Measurements from ENCODE around the gene THAP12. TPM values are rescaled to one million over a fixed set of nuclear protein-coding genes. Genes with fewer than 3 reads are reported as not detected.
A peak's percentile ranks its signal among the peaks of the same experiment; 100 is the strongest.

Gene THAP12
- total RNA-seq, 1 donor from 2014 or later = 52.8 TPM

DNA sequence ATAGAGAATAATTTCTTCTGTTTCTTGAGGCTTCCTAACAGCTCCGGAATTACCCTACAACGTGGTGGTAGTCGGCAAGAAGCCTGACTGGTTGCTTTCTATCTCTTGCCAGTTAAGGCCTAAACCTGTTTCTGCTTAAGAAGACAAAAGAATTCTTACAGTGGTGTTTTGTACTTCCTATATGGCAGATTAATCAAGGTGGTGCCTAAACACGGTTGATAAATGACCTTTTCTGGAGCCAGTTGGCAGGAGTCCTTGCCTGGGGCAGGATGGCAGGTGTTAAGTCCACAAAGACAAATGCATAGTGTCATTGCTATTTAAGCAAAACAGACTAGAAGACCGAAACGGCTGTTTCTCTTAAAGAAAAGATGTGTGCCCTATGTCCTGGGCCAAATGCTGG, 10.1 kb upstream of the THAP12 start:
- Mint-ChIP-seq H3K27me3 (peaks cover 11% of the 10 kb centered on the region), H3K36me3 (no peaks in the 10 kb centered on the region), H3K4me3 (peak overlapping the region; percentile 34), H3K27ac (peak overlapping the region; percentile 71), H3K9me3 (no peaks in the 10 kb centered on the region), H3K4me1 (ENCODE audit: unreplicated experiment) (peaks cover 9% of the 10 kb centered on the region)
- no peak for DNase-seq (ENCODE audit: extremely low spot score, unreplicated experiment)
- TF ChIP-seq, protein P1, sequence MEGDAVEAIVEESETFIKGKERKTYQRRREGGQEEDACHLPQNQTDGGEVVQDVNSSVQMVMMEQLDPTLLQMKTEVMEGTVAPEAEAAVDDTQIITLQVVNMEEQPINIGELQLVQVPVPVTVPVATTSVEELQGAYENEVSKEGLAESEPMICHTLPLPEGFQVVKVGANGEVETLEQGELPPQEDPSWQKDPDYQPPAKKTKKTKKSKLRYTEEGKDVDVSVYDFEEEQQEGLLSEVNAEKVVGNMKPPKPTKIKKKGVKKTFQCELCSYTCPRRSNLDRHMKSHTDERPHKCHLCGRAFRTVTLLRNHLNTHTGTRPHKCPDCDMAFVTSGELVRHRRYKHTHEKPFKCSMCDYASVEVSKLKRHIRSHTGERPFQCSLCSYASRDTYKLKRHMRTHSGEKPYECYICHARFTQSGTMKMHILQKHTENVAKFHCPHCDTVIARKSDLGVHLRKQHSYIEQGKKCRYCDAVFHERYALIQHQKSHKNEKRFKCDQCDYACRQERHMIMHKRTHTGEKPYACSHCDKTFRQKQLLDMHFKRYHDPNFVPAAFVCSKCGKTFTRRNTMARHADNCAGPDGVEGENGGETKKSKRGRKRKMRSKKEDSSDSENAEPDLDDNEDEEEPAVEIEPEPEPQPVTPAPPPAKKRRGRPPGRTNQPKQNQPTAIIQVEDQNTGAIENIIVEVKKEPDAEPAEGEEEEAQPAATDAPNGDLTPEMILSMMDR (conservative IDR thresholded peaks at IDR 0.05) = no peak

DNA sequence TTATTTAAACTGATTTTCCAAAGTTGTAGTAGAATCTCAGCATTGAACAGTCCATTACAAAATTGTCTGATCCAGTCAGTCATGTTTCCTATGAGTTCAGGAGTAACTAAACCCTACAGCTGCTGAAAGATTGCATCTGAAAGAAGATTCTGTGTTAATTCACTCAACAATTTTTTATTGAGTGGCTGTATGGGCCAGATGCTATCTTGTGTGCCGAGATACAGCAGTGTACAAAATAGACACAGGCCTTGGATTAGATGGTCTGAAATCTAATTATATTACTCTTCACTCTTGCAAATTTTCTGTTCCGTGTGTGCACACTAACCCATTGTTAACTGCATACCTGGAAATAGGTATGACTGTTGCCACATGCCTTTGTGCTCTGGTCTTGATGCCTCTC, 7.5 kb upstream of the THAP12 start:
- Mint-ChIP-seq H3K4me1 (ENCODE audit: unreplicated experiment) (peaks cover 9% of the 10 kb centered on the region), H3K4me3 (no peak overlapping the region), H3K27ac (no peak overlapping the region), H3K9me3 (no peaks in the 10 kb centered on the region), H3K27me3 (peaks cover 5% of the 10 kb centered on the region), H3K36me3 (peaks cover 4% of the 10 kb centered on the region)
- no peak for DNase-seq (ENCODE audit: extremely low spot score, unreplicated experiment)
- TF ChIP-seq, protein P1 (conservative IDR thresholded peaks at IDR 0.05) = no peak

DNA sequence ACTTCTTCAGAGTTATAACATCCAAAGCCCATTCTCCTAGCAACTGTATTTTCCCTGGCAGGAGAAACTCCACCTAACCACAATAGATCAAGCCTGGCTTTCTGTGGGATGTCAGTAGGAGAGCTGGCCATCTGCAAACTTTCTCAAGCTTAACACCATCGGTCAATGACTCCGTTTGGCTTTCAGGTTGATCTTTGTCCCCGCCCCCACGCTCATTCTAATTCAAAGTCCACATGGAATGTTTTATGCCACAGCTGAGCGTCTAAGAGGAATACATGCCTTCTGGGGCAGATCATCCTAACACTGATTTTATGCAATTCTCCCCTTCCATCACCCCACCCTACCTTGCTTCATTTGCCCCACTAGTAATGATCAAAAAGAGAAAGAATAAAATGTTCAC, 5.0 kb upstream of the THAP12 start:
- Mint-ChIP-seq H3K27me3 (peaks cover under 1% of the 10 kb centered on the region), H3K9me3 (no peaks in the 10 kb centered on the region), H3K36me3 (peaks cover 7% of the 10 kb centered on the region), H3K4me1 (ENCODE audit: unreplicated experiment) (peaks cover 18% of the 10 kb centered on the region), H3K4me3 (no peak overlapping the region), H3K27ac (no peak overlapping the region)
- TF ChIP-seq, protein P1 (conservative IDR thresholded peaks at IDR 0.05) = no peak
- DNase-seq (ENCODE audit: extremely low spot score, unreplicated experiment) = no peak

DNA sequence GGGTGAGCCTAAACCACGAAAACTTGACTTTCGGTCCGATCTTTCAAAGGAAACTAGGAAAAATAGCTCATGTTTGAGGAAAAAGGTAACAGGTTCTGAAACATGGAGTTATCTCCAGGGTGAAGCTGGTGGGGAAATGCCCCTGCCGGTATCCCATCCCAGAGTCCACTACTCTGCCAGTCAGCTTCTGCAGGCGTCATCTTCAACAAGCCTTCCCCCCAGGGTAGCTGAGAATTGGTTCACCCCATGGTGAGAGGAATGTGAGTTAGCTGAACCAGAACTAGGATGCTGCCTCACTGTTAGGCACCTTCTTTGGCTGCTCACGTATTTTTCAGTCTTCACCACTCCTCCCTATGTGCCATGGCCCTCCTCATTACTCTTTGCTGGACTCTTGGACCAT, 1.3 kb upstream of the THAP12 start:
- H3K27ac Mint-ChIP-seq = no peak overlapping the region
- peak overlapping the region; percentile 95 for H3K4me3 Mint-ChIP-seq
- no peaks in the 10 kb centered on the region for H3K27me3 Mint-ChIP-seq
- DNase-seq (ENCODE audit: extremely low spot score, unreplicated experiment) = no peak
- TF ChIP-seq, protein P1 (conservative IDR thresholded peaks at IDR 0.05) = no peak
- peaks cover 31% of the 10 kb centered on the region for H3K4me1 Mint-ChIP-seq (ENCODE audit: unreplicated experiment)
- H3K9me3 Mint-ChIP-seq = no peaks in the 10 kb centered on the region
- peaks cover 7% of the 10 kb centered on the region for H3K36me3 Mint-ChIP-seq

DNA sequence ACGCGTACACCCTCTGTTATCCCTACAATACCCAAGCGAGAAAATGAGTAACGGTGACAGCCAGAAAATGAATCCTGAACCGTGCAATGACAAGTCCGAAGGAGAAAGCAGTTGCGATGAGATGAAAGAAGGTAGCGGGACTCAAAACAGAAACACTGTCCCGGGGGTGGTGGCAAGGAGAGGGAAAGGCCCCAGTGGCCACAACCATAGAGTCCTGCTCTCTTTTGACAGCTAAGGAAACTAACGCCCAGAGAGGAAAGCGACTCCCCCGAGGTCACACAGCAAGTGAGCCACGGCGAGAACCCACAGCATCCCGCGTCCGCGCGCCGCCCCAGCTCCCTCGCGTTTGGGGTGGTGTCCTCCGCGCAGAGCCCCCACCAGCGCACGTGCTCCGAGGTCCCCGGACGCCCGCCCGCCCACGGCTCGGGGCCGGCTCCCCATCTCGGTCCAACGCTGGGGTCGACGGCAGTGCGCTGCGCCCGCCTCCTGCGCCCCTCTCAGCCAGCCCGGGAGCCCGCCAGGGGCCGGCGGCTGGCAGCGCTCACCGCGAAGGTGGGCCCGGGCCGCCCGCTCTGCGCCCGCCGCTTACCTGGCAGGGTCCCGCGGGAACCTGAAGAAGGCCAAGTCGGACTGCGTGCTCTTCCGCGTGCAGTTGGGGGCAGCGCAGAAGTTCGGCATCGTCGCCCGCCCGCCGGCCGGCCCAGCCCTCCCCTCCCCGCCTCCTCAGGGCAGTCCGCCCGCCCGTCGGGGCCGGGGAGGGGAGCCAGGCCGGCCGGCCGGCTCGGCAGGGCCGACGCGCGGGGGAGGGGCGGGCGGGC, 564 bp downstream of the THAP12 start:
- DNase-seq (ENCODE audit: extremely low spot score, unreplicated experiment) = no peak
- Mint-ChIP-seq H3K27ac (peak overlapping the region; percentile 94), H3K27me3 (no peaks in the 10 kb centered on the region), H3K4me3 (peak overlapping the region; percentile 97), H3K36me3 (peaks cover 7% of the 10 kb centered on the region), H3K4me1 (ENCODE audit: unreplicated experiment) (peaks cover 36% of the 10 kb centered on the region), H3K9me3 (no peaks in the 10 kb centered on the region)
- TF ChIP-seq, protein P1 (conservative IDR thresholded peaks at IDR 0.05) = no peak

Measured in type B pancreatic cell (in vitro differentiated cells).